Hepatocyte (in vitro differentiated cells): ENCODE results near the gene MYMX.

Experiments used
- EZH2 ChIP-seq: fragments of 200-600 bp; sonication (generic); IDR thresholded peaks from 2 replicates; pipeline ENCODE4 v1.6.1; 2016; ENCODE audit warnings: antibody characterized with exemption, mild to moderate bottlenecking, borderline replicate concordance
- TF ChIP-seq, protein P1 (sequence below): fragments of 200-600 bp; sonication (generic); IDR thresholded peaks from 2 replicates; pipeline ENCODE4 v1.5.1; 2016; ENCODE audit warnings: antibody characterized with exemption, mild to moderate bottlenecking; ENCODE audit not compliant: poor library complexity

DNA sequence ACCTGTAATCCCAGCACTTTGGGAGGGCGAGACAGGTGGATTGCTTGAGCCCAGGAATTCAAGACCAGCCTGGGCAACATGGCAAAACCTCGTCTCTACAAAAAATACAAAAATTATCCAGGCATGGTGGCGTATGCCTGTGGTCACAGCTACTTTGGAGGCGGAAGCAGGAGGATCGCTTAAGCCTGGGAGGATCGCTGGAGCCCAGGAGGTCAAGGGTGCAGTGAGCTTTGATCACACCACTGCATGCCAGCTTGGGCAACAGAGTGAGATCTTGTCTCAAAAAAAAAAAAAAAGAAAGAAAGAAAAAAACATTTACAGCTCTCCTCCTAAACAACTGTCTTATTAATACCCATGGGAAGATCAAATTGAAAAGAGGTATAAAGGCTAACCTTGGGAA lies 8.8 kb upstream of the MYMX start:
- TF ChIP-seq, protein P1, sequence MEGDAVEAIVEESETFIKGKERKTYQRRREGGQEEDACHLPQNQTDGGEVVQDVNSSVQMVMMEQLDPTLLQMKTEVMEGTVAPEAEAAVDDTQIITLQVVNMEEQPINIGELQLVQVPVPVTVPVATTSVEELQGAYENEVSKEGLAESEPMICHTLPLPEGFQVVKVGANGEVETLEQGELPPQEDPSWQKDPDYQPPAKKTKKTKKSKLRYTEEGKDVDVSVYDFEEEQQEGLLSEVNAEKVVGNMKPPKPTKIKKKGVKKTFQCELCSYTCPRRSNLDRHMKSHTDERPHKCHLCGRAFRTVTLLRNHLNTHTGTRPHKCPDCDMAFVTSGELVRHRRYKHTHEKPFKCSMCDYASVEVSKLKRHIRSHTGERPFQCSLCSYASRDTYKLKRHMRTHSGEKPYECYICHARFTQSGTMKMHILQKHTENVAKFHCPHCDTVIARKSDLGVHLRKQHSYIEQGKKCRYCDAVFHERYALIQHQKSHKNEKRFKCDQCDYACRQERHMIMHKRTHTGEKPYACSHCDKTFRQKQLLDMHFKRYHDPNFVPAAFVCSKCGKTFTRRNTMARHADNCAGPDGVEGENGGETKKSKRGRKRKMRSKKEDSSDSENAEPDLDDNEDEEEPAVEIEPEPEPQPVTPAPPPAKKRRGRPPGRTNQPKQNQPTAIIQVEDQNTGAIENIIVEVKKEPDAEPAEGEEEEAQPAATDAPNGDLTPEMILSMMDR, result no peak
- TF ChIP-seq EZH2, result no peak
